ENCODE data around the gene KIAA1614. TPM values are rescaled to one million over a fixed set of nuclear protein-coding genes. Genes with fewer than 3 reads are reported as not detected.

The KIAA1614 gene
- total RNA-seq, 1 donor from 2014 or later: 13.0 TPM

DNA sequence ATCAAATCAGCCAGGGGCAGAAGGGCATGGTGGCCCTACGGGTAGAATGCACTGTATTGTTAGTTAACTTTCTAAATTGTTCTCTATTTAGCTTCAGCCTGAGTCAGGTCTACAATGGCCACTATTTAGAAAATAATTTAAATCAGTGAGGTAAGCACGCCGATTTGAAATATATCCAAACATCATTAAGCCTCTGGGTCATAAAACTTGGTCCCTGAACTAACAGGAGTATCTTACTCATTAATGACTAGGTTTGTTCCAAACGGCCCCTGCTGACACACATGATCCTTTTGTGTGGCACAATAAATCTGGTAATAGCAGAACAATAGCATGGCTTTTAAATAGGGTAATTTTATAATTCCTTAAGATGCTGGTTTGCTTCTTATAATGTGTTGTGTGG is 61.5 kb downstream of the KIAA1614 start:
- H3K36me3 ChIP-seq: peaks cover 0 to 30% of the 10 kb centered on the region in 2 donors
- peaks cover 9% of the 10 kb centered on the region for H3K4me1 ChIP-seq
- H3K4me3 ChIP-seq: no peak overlapping the region
- TF ChIP-seq POLR2AphosphoS5 (IDR thresholded peaks at IDR 0.05; ENCODE audit: insufficient read depth in 1 of 2, low read depth in 1 of 2) (no peak), POLR2A (IDR thresholded peaks at IDR 0.05) (no peak)
- TF ChIP-seq, protein P1, sequence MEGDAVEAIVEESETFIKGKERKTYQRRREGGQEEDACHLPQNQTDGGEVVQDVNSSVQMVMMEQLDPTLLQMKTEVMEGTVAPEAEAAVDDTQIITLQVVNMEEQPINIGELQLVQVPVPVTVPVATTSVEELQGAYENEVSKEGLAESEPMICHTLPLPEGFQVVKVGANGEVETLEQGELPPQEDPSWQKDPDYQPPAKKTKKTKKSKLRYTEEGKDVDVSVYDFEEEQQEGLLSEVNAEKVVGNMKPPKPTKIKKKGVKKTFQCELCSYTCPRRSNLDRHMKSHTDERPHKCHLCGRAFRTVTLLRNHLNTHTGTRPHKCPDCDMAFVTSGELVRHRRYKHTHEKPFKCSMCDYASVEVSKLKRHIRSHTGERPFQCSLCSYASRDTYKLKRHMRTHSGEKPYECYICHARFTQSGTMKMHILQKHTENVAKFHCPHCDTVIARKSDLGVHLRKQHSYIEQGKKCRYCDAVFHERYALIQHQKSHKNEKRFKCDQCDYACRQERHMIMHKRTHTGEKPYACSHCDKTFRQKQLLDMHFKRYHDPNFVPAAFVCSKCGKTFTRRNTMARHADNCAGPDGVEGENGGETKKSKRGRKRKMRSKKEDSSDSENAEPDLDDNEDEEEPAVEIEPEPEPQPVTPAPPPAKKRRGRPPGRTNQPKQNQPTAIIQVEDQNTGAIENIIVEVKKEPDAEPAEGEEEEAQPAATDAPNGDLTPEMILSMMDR (IDR thresholded peaks at IDR 0.05): no peak
- intact Hi-C loops (cut with DNase I): no loop called here
- H3K9me3 ChIP-seq: no peaks in the 10 kb centered on the region
- no peaks in the 10 kb centered on the region for H3K27me3 ChIP-seq
- DNase-seq (ENCODE audit: extremely low spot score in 2 of 2): no peak
- no peak overlapping the region for H3K27ac ChIP-seq

DNA sequence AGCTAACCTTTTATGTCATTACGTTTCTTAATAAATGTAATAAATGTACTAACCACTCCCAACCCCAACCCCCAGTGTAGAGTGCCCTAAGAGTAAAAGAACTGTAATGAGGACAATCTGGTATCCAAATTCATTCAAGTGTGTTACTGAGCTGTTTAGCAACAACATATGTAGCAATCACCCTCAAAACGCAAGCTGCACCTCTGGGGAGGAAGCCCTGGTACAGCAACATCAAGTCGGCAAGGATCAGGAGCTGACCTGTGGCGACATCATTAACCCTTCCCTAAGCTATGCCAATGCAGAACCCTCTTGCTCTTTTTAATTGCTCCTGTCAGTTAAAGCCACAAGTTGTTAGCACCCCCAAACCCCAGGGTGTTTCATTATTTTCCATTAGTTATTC is 62.9 kb downstream of the KIAA1614 start:
- TF ChIP-seq POLR2A (IDR thresholded peaks at IDR 0.05): no peak
- TF ChIP-seq, protein P1 (IDR thresholded peaks at IDR 0.05): no peak
- TF ChIP-seq POLR2AphosphoS5 (IDR thresholded peaks at IDR 0.05; ENCODE audit: insufficient read depth in 1 of 2, low read depth in 1 of 2): no peak
- H3K36me3 ChIP-seq: peaks cover 0 to 22% of the 10 kb centered on the region in 2 donors
- no peak overlapping the region for H3K27ac ChIP-seq
- no peaks in the 10 kb centered on the region for H3K9me3 ChIP-seq
- H3K4me3 ChIP-seq: no peak overlapping the region
- H3K4me1 ChIP-seq: peaks cover 9% of the 10 kb centered on the region
- no peaks in the 10 kb centered on the region for H3K27me3 ChIP-seq
- DNase-seq (ENCODE audit: extremely low spot score in 2 of 2): no peak
- intact Hi-C loops (cut with DNase I): no loop called here

DNA sequence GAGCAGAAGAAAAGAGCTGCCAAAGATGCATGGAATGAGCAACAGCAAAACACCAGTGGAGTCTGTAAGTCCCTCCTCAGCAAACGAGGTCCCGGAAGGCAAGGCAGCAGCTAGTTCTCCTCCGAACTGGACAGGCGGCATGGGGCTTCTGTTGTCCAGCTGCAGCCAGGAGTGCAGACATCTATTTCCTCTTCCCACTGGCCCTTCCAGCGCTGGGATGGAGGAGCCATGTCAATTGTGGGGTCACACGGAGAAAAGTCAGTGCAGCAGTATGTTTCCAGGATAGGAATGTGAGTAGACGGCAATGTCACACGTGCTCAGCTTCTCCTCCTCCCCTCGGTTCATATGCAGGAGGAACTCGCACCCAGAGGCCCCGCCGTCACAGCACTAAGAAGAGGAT is 63.5 kb downstream of the KIAA1614 start:
- peaks cover 0 to 24% of the 10 kb centered on the region in 2 donors for H3K36me3 ChIP-seq
- H3K9me3 ChIP-seq: no peaks in the 10 kb centered on the region
- TF ChIP-seq, protein P1 (IDR thresholded peaks at IDR 0.05): no peak
- TF ChIP-seq POLR2AphosphoS5 (IDR thresholded peaks at IDR 0.05; ENCODE audit: insufficient read depth in 1 of 2, low read depth in 1 of 2) (no peak), POLR2A (IDR thresholded peaks at IDR 0.05) (no peak)
- no peak for DNase-seq (ENCODE audit: extremely low spot score in 2 of 2)
- H3K27me3 ChIP-seq: no peaks in the 10 kb centered on the region
- no peak overlapping the region for H3K4me3 ChIP-seq
- no peak overlapping the region for H3K27ac ChIP-seq
- intact Hi-C loops (cut with DNase I): no loop called here
- H3K4me1 ChIP-seq: peaks cover 9% of the 10 kb centered on the region

DNA sequence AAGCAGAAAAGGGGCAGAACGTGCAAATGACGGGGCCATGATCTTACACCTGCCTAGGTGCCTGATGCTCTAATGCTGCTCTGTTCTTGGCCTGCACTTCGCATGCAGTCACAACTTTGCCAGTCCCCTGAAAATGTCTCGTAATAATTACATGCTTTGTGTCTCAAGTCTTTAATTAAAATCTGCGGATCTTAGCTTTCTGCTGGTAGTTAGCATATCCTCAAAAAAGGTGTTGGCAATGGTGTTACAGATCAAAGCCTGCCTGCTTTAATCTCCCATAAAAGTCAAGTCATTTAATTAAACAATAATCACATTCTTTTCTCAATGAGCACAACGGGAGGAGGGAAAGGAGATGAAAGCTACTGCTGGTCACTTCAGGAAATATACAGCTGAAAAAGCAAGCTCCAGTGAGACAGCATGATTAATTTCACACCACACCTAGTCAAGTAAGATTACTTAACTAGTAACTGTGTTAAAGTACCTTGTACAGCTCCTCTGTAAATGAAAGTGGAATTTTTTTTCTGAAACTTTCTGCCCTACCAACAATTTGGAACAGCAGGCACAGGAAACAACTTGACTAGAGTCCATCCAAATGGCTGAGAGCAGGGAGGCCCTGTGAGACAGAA is 64.1 kb downstream of the KIAA1614 start:
- peaks cover 0 to 30% of the 10 kb centered on the region in 2 donors for H3K36me3 ChIP-seq

More for the DNA sequence above, 64.1 kb downstream of the KIAA1614 start:
- Histone ChIP-seq H3K27me3 (no peaks in the 10 kb centered on the region), H3K4me3 (no peak overlapping the region), H3K27ac (no peak overlapping the region), H3K9me3 (no peaks in the 10 kb centered on the region), H3K4me1 (peaks cover 9% of the 10 kb centered on the region)
- no peak for DNase-seq (ENCODE audit: extremely low spot score in 2 of 2)
- intact Hi-C loops (cut with DNase I): no loop called here
- TF ChIP-seq, protein P1 (IDR thresholded peaks at IDR 0.05): no peak
- TF ChIP-seq POLR2AphosphoS5 (IDR thresholded peaks at IDR 0.05; ENCODE audit: insufficient read depth in 1 of 2, low read depth in 1 of 2) (no peak), POLR2A (IDR thresholded peaks at IDR 0.05) (no peak)

All from vagina (tissue), 2 donors.